GM19328 (cell line): ENCODE measurements around the gene UBE2K.
"Not testable (repeated sequence)": the region's sequence is repeated elsewhere in the genome, so short reads cannot be mapped to it uniquely, and the experiment has no call there.

Experiments
- ATAC-seq: cut with Tn5 transposase; IDR thresholded peaks from one replicate; pipeline ENCODE4 v1.9.1; 2021; ENCODE audit warnings: mild to moderate bottlenecking, moderate library complexity; ENCODE audit not compliant: unreplicated experiment

Gene UBE2K

GRCh38 chr4:39792529-39792928, 94.6 kb downstream of the UBE2K start:
- ATAC-seq = no peak

GRCh38 chr4:39792976-39793375, 95.0 kb downstream of the UBE2K start:
- ATAC-seq = not testable (repeated sequence)

DNA sequence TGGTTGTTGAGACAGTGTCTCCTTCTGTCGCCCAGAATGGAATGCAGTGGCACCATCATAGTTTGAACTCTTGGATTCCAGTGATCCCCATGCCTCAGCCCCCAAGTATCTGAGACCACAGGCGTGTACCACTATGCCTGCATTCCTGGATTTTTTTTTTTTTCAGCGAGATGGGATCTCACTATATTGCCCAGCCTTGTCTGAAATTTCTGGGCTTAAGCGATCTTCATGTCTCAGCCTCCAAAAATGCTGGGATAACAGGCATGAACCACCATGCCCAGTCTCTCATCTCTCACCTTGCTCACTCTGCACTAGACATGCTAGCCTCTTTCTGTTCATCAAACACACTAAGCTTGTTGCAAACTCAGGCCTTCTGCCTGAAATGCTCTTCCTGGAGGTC, 104.1 kb downstream of the UBE2K start:
- ATAC-seq = no peak

GRCh38 chr4:39808231-39808749, 110.4 kb downstream of the UBE2K start:
- ATAC-seq = no peak

GRCh38 chr4:39812500-39812899, 114.6 kb downstream of the UBE2K start:
- no peak for ATAC-seq

GRCh38 chr4:39813033-39813432, 115.1 kb downstream of the UBE2K start:
- not testable (repeated sequence) for ATAC-seq

DNA sequence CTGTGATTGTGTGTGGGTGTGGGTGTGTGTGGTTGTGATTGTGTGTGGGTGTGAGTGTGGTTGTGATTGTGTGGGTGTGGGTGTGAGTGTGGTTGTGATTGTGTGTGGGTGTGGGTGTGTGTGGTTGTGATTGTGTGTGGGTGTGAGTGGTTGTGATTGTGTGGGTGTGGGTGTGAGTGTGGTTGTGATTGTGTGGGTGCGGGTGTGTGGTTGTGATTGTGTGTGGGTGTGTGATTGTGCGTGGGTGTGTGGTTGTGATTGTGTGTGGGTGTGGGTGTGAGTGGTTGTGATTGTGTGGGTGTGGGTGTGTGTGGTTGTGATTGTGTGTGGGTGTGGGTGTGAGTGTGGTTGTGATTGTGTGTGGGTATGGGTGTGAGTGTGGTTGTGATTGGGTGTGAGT, 115.8 kb downstream of the UBE2K start:
- not testable (repeated sequence) for ATAC-seq

DNA sequence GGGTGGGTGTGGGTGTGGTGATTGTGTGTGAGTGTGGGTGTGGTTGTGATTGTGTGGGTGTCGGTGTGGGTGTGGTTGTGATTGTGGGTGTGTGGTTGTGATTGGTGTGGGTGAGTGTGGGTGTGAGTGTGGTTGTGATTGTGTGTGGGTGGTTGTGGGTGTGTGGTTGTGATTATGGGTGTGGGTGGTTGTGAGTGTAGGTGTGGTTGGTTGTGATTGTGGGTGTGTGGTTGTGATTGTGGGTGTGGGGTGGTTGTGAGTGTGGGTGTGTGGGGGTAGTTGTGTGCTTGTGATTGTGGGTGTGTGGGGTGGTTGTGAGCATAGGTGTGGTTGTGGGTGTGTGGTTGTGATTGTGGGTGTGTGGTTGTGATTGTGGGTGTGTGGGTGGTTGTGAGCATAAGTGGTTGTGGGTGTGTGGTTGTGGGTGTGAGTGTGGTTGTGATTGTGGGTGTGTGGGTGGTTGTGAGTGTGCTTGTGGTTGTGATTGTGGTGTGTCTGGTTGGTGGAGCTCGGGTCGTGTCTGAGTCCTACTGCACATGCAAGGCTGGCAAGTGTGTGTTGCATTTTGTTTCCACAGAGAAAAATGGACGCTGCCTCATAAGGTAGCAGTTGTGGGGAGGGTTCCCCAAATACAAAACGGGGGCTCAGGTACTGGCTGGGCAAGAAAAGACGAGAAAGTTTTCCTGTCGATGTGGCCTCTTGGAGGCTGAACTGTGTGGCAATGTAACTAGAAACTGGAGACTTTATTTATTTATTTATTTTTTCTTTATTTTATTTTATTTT, 116.7 kb downstream of the UBE2K start:
- no peak for ATAC-seq

- ATAC-seq = no peak
Measured at GRCh38 chr4:39818646-39819045, 120.7 kb downstream of the UBE2K start.

- no peak for ATAC-seq
Measured at GRCh38 chr4:39820186-39820585, 122.2 kb downstream of the UBE2K start.

- no peak for ATAC-seq
Measured at GRCh38 chr4:39821951-39822350, 124.0 kb downstream of the UBE2K start.

- ATAC-seq = no peak
Measured at GRCh38 chr4:39822662-39823061, 124.7 kb downstream of the UBE2K start.

GRCh38 chr4:39823191-39823590, 125.3 kb downstream of the UBE2K start:
- ATAC-seq = no peak

DNA sequence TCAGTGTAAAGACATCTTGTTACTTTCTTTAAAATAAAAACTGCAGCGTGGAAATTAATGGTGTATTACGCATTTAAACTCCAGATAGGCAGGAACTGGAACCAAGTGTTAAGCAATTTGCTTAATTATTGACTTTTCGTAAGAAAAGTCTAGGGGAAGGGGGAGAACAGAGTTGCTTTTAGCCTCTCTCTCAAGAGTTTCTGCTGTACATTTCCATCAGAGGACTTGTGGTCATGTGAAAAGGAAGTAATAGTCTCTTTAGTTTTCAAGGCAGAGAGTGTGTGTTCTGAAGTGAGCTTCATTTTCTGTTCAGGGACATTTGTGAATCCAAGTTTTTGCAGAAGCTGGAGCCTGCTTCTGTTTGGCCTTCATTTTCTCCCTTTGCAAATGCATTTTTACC, 127.2 kb downstream of the UBE2K start:
- ATAC-seq = no peak

DNA sequence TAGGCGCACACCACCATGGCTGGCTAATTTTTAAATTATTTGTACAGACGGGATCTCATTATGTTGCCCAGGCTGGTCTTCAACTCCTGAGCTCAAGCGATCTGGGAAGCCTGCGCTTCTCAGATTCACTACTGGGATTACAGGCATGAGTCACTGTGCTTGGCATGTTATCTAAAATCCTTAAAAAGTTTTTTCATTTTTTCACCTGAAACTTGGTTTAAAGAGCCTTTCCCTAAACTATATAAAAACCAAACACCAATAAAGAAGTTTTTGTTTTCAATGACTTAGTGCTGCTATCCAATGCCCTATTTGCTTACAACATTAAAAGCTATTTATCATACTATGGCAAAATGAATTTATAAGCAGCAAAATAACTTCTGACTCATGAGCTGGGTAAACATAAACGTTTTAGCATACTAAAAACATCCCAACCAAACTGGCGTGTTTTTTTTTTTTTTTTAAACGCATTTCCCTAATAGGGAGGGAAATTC, 127.8 kb downstream of the UBE2K start:
- ATAC-seq = no peak
